PFSK-1 (cell line): Measurements from ENCODE around the gene ADAM11.

Experiments
- FOXP2 ChIP-seq: optimal IDR thresholded peaks from 2 replicates; pipeline ENCODE3; 2011; ENCODE audit warnings: borderline replicate concordance, control low read depth, inconsistent platforms; ENCODE audit not compliant: insufficient read depth; ENCODE audit errors: extremely low read length, extremely low read depth
- POLR2AphosphoS5 ChIP-seq: IDR thresholded peaks from 2 replicates; pipeline ENCODE4 v1.6.1; 2012; ENCODE audit warnings: low read depth, mild to moderate bottlenecking, control low read depth, low read length, moderate library complexity
- SIN3A ChIP-seq: IDR thresholded peaks from 2 replicates; pipeline ENCODE4 v1.6.1; 2012; ENCODE audit warnings: mild to moderate bottlenecking, low read length, moderate library complexity, borderline replicate concordance; ENCODE audit not compliant: insufficient read depth
- TAF1 ChIP-seq: IDR thresholded peaks from 2 replicates; pipeline ENCODE4 v1.6.1; 2012; ENCODE audit warnings: low read length, control low read depth, borderline replicate concordance; ENCODE audit not compliant: insufficient read depth
- TF ChIP-seq, protein P1 (sequence below), 2 experiments: IDR thresholded peaks; 2 replicates each; pipeline versions ENCODE4 v1.6.1 to v1.8.0; 2011 to 2012; ENCODE audit warnings: low read depth in 2 of 2, low read length in 2 of 2, control low read depth in 1 of 2, inconsistent platforms in 1 of 2, mild to moderate bottlenecking in 1 of 2, moderate library complexity in 1 of 2; ENCODE audit not compliant: insufficient read depth in 1 of 2

The ADAM11 gene

DNA sequence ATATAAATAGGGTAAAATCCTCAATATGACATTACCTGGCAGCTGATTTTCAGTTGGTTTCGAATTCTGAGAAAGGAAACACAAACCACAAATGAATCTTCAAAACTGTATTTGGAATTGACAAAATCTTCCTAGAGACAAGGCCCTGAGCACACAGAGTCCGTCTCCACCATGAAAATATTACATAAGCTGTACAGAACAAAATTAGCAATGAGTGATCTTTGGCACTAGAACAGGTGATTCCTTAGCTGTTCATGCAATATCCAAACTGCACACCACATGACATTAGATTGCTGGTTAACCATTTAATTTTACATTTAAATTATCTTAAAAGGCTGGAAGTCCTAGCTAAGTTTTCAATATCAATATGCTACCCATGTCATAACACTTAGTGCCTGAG lies 39.6 kb downstream of the ADAM11 start:
- TF ChIP-seq SIN3A (no peak), TAF1 (no peak), POLR2AphosphoS5 (no peak)
- TF ChIP-seq, protein P1, sequence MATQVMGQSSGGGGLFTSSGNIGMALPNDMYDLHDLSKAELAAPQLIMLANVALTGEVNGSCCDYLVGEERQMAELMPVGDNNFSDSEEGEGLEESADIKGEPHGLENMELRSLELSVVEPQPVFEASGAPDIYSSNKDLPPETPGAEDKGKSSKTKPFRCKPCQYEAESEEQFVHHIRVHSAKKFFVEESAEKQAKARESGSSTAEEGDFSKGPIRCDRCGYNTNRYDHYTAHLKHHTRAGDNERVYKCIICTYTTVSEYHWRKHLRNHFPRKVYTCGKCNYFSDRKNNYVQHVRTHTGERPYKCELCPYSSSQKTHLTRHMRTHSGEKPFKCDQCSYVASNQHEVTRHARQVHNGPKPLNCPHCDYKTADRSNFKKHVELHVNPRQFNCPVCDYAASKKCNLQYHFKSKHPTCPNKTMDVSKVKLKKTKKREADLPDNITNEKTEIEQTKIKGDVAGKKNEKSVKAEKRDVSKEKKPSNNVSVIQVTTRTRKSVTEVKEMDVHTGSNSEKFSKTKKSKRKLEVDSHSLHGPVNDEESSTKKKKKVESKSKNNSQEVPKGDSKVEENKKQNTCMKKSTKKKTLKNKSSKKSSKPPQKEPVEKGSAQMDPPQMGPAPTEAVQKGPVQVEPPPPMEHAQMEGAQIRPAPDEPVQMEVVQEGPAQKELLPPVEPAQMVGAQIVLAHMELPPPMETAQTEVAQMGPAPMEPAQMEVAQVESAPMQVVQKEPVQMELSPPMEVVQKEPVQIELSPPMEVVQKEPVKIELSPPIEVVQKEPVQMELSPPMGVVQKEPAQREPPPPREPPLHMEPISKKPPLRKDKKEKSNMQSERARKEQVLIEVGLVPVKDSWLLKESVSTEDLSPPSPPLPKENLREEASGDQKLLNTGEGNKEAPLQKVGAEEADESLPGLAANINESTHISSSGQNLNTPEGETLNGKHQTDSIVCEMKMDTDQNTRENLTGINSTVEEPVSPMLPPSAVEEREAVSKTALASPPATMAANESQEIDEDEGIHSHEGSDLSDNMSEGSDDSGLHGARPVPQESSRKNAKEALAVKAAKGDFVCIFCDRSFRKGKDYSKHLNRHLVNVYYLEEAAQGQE (IDR thresholded peaks at IDR 0.05; ENCODE audit: insufficient read depth in 1 of 2, low read depth in 2 of 2, low read length in 2 of 2) = no peak

DNA sequence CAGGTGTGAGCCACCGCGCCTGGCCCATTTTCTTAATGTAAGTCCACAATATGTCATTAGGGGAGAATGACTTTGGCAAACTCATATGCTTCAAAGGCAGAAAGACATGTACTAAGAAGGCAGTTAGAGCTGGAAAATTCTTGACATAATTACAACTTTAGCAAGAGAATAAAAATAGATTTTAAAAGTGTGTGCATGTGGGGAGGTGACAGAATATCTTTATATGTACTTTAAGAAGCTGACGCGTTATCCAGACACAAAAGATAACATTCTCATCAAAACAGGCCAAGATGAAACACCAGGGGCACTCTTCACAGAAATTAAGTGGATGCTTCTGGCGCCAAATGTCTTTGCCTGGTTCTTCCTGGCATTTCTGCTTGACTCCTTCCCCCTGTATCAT lies 43.1 kb downstream of the ADAM11 start:
- TF ChIP-seq POLR2AphosphoS5 = no peak
- no peak for TF ChIP-seq FOXP2
- no peak for TF ChIP-seq SIN3A
- TF ChIP-seq TAF1 = no peak
- TF ChIP-seq, protein P1 (IDR thresholded peaks at IDR 0.05; ENCODE audit: insufficient read depth in 1 of 2, low read depth in 2 of 2, low read length in 2 of 2) = no peak

DNA sequence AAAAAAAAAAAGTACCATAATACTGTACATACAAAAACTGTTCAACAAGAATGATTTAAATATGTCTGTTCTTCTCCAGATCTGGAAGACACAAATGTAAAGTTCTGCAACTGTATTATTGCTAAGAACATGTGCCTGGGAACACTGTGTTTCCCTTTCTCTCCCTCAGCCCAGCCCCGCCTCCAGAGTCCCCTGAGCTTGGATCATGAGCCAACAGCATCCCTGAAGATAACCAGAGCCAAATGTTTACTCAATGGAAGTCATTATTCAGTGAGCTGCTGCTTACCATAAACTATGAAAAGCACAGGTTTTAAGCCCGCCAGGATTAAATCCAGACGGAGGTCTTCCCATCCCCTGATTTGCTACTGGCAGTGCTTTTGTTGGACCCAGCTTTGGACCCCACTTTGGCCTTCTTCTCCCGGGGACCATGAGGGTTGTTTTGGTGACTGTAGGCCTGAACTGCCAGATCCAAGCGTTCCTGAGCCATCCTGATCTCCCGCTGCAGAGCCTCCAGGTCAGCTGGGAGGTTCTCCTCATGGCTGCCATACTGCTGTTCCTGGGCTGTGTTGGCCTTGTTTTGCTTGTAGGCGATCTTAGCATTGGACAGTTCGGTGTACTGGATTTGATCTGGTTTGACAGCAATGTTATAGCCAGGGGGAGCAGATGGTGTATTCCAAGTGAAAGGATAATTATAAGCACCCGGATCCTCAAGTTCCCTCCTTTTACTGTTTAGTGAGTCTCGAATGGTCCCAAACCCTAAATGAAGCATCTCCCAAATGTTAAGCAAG lies 45.7 kb downstream of the ADAM11 start:
- TF ChIP-seq, protein P1 (IDR thresholded peaks at IDR 0.05; ENCODE audit: insufficient read depth in 1 of 2, low read depth in 2 of 2, low read length in 2 of 2) = no peak
- TF ChIP-seq SIN3A (no peak), POLR2AphosphoS5 (no peak), TAF1 (no peak), FOXP2 (no peak)

DNA sequence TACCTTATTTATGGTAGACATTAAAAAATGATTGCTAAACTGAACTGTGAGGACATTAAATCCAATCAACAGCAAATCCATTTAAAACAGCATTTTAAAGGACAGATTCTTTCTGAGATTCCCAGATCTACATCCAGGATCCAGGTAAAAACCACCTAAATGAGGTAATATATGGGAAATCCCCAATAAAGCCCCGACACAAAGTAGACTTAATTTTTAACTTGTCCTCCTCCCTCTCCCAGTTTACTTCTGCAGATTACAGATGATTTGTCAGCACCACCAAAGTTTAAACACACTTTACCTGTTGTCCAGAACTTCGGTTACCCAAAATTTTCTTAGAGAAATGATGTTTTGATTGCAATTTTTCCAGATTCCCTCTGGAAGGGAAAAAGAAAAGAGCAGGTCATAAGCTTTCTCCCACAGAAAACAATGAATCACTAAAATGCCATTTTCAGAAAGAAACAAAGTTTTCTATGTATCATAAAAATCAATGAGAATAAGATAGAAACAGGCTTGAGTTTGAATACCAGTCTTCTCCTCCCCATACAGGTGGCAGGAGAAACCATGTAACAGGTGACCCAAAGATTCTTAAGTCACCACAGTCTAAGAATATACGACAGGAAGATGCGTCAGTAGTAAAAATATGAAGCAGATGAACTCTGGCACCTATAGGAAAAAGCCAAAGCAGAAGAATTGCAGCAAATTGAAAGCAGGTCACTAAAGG lies 48.5 kb downstream of the ADAM11 start:
- TF ChIP-seq TAF1 (no peak), POLR2AphosphoS5 (no peak), FOXP2 (no peak), SIN3A (no peak)
- TF ChIP-seq, protein P1 (IDR thresholded peaks at IDR 0.05; ENCODE audit: insufficient read depth in 1 of 2, low read depth in 2 of 2, low read length in 2 of 2) = no peak

DNA sequence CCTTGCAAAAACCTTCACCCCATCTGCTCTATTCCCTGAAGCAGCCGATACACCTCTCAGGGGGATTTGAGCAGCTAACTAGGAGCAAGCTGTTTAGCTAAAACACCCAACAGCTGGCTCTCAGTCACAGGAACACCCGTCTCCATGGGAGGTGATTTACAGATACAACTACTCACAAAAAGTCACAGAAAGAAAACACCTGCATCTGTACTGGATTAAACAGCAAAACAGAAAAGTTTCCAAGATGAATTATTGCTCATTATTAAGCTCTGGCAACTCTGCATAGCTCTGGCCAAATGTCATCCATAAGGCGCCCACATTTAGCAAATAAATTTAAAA lies 49.0 kb downstream of the ADAM11 start:
- TF ChIP-seq, protein P1 (IDR thresholded peaks at IDR 0.05; ENCODE audit: insufficient read depth in 1 of 2, low read depth in 2 of 2, low read length in 2 of 2) = no peak
- TF ChIP-seq POLR2AphosphoS5 (no peak), TAF1 (no peak), SIN3A (no peak), FOXP2 (no peak)
